GM08714 (cell line): ENCODE results near the gene PSMD8.
"Not testable (repeated sequence)": the region's sequence is repeated elsewhere in the genome, so short reads cannot be mapped to it uniquely, and the experiment has no call there.

ENCODE experiments used
- H3K4me3 ChIP-seq: fragments of 200-500 bp; sonication (Bioruptor generic); 2 replicates; pipeline ENCODE4 v1.5.1; 2014; ENCODE audit warnings: mild to moderate bottlenecking, low read length, inconsistent platforms
- ZNF274 ChIP-seq: IDR thresholded peaks from 2 replicates; pipeline ENCODE4 v1.6.1; 2012; ENCODE audit warnings: mild to moderate bottlenecking, low read depth, low read length

PSMD8 gene

GRCh38 chr19:38421856-38422255 is 47.5 kb downstream of the PSMD8 start:
- no peak overlapping the region for H3K4me3 ChIP-seq
- TF ChIP-seq ZNF274, result no peak

GRCh38 chr19:38422438-38422837 is 48.1 kb downstream of the PSMD8 start:
- TF ChIP-seq ZNF274, result no peak
- no peak overlapping the region for H3K4me3 ChIP-seq

- no peak overlapping the region for H3K4me3 ChIP-seq
- TF ChIP-seq ZNF274, result no peak
Measured at GRCh38 chr19:38424272-38424671, 49.9 kb downstream of the PSMD8 start.

GRCh38 chr19:38425222-38425809 is 50.9 kb downstream of the PSMD8 start:
- no peak overlapping the region for H3K4me3 ChIP-seq
- TF ChIP-seq ZNF274, result no peak

- no peak for TF ChIP-seq ZNF274
- H3K4me3 ChIP-seq, result no peak within 1 kb of the TSS
Measured at GRCh38 chr19:38425810-38426466, 51.6 kb downstream of the PSMD8 start, which contains the start of gene RASGRP4. Gene RASGRP4, minus strand, starts transcription at chr19:38426219. Its CDS starts 128 bp downstream, at chr19:38426091.

GRCh38 chr19:38427035-38427677 is 52.8 kb downstream of the PSMD8 start:
- not testable (repeated sequence) for H3K4me3 ChIP-seq

DNA sequence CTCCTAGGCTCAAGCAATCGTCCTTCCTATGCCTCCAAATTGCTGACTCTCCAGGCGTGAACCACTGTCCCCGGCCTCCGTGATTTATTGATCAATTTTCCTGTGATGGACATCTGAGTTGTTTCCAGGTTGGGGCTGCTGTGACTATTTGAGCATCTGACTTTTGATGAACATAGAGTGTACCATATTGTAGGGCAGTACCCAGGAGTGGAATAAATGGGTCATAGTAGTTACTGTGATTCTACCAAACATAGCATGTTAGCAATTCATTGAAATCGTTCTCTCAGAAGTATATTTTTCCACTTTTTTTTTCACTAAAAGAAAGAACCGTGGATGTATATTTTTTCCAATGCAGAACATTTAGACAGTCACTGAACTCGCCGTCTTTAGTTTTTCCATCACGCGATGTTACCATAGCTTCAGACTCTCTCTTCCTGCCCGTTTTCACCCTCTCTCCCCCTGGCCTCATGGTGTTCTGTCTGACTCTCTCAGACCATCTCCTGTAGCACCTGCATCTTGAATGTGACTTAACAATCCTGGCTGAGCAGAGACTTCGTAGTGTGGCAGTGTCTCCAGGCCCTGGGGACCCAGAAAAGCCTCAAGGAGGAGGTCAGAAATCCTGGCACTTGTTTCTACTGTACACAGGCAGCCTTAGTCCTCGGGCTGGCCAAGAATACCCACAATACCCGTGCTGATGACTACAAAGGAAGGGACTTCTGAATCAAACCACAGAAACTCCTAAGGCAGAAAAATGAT is 54.9 kb downstream of the PSMD8 start:
- no peak overlapping the region for H3K4me3 ChIP-seq
- no peak for TF ChIP-seq ZNF274

DNA sequence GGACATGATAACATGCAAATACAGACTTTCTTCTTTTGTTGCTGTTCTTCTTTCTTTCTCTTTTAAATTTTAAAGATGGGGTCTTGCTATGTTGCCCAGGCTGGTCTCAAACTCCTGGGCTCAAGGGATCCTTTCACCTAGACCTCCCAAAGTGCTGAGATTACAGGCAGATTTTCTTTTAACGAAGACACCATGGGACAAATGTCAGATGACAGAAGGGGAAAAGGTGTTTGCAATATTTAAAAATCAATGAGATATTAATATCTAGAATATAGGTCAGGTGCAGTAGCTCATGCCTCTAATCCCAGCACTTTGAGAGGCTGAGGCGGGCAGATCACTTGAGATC is 55.4 kb downstream of the PSMD8 start:
- no peak for TF ChIP-seq ZNF274
- no peak overlapping the region for H3K4me3 ChIP-seq

GRCh38 chr19:38430931-38431330 is 56.6 kb downstream of the PSMD8 start:
- no peak for TF ChIP-seq ZNF274
- no peak overlapping the region for H3K4me3 ChIP-seq

DNA sequence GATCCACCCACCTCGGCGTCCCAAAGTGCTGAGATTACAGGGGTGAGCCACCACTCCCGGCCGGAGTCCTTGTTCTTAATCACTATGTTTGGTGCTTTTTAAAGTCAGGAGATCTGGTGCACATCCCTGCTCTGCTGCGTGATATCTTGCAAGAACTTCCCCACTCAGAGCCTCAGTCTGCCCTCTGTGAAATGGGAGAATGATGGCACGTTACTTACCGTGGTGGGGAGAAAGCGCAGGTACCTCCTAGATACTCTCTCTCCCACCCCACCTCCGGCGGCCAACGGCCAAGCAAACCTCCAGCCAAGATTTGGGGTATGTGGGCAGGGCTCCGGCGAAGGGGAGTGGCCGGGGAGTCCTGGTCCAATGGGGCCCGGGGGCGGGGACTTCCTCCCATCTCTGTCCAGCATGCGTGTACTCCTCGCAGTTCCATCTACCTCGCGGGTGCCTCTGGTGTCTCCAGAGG is 58.9 kb downstream of the PSMD8 start, which contains the start of gene RYR1:
Gene RYR1, plus strand, starts transcription at position 424 of the 466 bp plus-strand sequence. CDS start 139 bp downstream, outside the sequence.
- TF ChIP-seq ZNF274, result no peak
- no peak within 1 kb of the TSS for H3K4me3 ChIP-seq
